HS-5 (cell line): ENCODE measurements around the gene HERC6.
"Not testable (repeated sequence)": the region's sequence is repeated elsewhere in the genome, so short reads cannot be mapped to it uniquely, and the experiment has no call there.

ENCODE experiments used
- DNase-seq: peaks from one replicate; pipeline ENCODE4 v3.0.0-alpha.2; 2012; ENCODE audit warnings: low read depth

HERC6 gene

GRCh38 chr4:88378691-88379559, at the start of gene HERC6:
Gene HERC6 (plus strand): TSS chr4:88378852. CDS start chr4:88378922, 70 bp downstream.
- peak; percentile 44 for DNase-seq

- DNase-seq = no peak
These were observed 44.8 kb upstream of the HERC6 start for GRCh38 chr4:88333741-88334405.

DNA sequence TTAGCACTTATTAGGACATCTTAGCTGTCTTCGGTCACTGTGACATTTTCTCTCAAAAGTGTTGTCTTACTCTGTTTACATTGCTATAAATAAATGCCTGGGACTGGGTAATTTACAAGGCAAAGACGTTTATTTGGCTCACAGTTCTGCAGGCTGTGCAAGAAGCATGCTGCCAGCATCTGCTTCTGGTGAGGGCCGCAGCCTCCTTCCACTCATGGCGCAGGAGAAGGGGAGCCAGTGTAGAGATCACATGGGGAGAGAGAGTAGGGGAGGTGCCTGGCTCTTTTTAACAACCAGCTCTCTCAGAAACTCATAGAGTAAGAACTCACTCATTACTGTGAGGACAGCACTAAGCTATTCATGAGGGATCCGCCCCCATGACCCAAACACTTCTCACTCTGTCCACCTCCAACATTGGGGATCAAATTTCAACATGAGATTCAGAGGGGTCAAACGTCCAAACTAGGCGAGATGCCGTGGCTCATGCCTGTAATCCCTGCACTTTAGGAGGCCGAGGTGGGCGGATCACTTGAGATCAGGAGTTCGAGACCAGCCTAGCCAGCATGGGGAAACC, 43.5 kb upstream of the HERC6 start:
- DNase-seq = no peak

GRCh38 chr4:88341227-88342192, 37.1 kb upstream of the HERC6 start:
- peak; percentile 80 for DNase-seq

- DNase-seq = not testable (repeated sequence)
These were observed 31.8 kb upstream of the HERC6 start for GRCh38 chr4:88346902-88347301.

DNA sequence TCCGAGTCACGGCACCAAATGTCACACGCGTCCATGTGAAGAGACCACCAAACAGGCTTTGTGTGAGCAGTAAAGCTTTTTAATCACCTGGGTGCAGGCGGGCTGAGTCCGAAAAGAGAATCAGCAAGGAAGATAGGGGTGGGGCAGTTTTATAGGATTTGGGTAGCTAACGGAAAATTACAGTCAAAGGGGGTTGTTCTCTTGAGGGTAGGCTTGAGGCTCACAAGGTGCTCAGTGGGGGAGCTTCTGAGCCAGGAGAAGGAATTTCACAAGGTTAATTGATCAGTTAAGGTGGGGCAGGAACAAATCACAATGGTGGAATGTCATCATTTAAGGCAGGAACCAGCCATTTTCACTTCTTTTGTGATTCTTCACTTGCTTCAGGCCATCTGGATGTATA, 29.9 kb upstream of the HERC6 start:
- DNase-seq = not testable (repeated sequence)

DNA sequence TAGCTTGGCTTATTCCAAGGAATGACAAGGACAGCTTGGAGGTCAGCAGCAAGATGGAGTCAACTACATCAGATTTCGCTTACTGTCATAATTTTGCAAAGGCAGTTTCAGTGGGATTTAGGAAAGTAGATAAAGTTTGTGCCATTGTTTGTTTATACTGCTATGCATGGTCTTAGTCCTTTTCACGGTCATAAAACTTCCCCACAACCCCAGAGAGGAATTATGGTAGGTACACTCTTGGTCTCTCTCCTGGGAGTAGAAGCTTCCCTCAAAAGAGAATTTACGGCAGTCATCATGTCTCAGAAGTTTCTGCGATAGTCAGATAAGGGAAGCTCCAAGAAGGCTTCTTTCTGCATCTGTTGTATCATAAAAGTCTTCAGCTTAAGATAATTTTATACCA, 27.9 kb upstream of the HERC6 start:
- DNase-seq = no peak

DNA sequence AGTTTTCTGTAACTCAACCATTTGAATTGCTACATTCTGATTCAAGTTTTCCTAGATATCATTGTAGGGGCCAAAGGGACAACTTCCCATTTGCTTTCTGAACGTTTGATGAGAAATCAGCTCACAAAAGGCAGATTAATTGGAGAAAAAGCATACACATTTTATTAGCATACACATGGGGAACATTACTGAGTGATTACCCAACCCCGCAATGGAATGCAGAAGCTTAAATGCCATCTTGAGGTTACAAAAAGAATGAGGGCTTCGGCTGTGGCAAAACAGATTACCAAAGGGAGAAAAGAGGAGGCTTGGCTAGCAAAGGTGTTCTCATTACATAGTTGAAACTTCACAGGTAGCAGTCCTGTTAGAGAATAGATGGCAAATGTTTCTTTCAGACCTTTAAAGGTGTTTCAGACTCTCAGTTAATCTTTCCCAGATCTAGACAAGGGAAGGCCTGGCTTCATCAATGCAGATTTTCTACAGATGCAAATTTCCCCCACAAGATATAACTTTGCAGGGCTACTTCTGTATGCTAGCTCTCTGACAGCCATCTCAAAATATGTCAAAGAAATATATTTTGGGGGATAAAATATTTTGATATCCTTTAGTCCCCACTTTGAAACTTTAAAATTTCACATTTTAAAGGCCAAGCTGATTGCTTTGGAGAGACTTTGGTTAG, 26.5 kb upstream of the HERC6 start:
- DNase-seq = peak; percentile 45

- DNase-seq = no peak
These were observed 25.3 kb upstream of the HERC6 start for GRCh38 chr4:88353324-88353723.

DNA sequence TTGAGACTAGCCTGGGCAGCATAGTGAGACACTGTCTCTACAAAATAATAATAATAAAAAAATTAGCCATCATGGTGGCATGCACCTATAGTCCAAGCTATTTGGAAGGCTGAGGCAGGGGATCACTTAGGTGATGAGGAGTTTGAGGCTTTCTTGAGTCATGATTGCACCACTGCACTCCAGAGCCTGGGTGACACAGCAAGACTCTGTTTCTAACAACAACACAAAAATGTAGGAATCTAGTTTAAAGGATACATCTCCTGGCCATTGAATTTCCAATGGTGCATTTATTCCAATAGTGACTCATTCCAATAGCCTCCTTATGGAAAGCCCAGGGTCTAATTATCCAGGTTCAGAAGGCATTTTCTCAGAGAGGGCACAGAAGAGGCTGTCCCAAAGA, 21.9 kb upstream of the HERC6 start:
- DNase-seq = no peak

- no peak for DNase-seq
These were observed 21.4 kb upstream of the HERC6 start for GRCh38 chr4:88357262-88357661.

DNA sequence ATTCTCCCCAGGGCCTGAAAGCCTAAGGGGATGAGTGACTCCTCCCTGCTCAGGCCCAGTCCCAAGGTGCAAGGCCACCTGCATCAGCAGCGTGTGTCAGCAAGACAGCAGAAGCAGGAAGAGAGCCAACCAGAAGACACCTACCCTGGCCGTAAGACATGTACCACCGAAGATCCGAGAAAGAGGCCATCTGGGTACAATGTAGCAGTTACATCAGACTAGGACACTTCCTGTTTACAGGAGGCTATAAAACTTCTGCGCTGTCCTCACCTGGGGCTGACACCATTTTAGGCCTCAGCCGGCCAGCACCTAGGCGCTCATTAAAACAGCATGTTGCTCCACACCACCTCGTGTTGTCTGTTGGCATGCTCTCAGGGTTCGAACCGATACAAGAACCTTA, 19.1 kb upstream of the HERC6 start:
- DNase-seq = no peak

DNA sequence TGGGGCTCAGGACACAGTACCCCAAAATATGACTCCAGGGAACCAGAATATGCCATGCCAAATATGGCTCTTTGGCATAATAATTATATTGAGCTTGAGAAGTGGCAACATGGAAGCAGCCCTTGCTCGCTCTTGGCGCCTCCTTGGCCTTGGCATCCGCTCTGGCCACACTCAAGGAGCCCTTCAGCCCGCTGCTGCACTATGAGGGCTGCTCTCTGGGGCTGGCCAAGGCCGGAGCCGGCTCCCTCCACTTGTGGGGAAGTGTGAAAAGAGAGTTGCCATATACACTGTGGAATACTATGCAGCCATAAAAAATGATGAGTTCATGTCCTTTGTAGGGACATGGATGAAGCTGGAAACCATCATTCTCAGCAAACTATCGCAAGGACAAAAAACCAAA, 18.4 kb upstream of the HERC6 start:
- DNase-seq = no peak

GRCh38 chr4:88360791-88361190, 17.9 kb upstream of the HERC6 start:
- DNase-seq = no peak

DNA sequence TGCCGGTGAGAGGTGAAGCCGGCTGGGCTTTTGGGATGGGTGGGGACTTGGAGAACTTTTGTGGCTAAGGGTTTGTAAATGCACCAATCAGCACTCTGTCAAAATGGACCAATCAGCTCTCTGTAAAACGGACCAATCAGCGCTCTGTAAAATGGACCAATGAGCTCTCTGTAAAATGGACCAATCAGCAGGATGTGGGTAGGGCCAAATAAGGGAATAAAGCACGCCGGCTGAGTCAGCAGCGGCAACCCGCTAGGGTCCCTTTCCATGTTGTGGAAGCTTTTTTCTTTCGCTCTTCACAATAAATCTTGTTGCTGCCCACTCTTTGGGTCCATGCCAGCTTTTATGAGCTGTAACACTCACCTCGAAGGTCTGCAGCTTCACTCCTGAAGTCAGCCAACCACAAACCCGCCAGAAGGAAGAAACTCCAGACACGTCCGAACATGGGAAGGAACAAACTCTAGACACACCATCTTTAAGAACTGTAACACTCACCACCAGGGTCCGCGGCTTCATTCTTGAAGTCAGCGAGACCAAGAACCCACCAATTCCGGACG, 17.4 kb upstream of the HERC6 start:
- not testable (repeated sequence) for DNase-seq

- no peak for DNase-seq
These were observed 12.2 kb upstream of the HERC6 start for GRCh38 chr4:88366460-88366859.

DNA sequence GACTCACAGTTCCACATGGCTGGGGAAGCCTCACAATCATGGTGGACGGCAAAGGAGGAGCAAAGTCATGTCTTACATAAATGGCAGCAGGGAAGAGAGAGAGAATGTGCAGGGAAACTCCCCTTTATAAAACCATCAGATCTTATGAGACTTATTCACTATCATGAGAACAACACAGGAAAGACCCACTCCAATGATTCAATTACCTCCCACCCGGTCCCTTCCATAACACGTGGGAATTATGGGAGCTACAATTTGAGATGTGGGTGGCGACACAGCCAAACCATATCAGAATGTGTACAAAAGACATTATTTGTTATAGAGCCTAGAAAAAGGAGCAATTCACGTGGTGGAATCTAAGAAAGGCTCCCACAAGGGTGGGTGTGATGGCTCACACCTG, 10.8 kb upstream of the HERC6 start:
- no peak for DNase-seq

DNA sequence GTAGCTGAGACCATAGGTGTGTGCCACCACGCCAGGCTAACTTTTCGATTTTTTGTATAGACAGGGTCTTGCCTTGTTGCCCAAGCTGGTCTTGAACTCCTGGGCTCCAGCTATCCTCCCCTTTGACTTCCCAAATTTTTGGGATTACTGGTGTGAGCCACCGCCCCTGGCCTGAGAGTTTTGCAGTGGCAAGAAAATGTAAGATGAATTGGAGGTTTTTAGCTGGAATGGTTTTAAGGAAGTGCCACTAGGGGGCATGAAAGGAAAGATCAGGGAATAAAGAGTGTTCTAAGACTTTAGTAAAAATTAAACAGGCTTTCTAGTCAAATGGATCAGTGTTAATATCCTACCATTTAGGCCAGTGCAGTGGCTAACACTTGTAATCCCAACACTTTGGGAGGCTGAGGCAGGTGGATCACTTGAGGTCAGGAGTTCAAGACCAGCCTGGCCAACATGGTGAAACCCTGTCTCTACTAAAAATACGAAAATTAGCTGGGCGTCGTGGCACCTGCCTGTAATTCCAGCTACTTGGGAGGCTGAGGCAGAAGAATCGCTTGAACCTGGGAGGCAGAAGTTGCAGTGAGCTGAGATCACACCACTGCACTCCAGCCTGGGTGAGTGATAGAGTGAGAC, 9.4 kb upstream of the HERC6 start:
- DNase-seq = not testable (repeated sequence)

DNA sequence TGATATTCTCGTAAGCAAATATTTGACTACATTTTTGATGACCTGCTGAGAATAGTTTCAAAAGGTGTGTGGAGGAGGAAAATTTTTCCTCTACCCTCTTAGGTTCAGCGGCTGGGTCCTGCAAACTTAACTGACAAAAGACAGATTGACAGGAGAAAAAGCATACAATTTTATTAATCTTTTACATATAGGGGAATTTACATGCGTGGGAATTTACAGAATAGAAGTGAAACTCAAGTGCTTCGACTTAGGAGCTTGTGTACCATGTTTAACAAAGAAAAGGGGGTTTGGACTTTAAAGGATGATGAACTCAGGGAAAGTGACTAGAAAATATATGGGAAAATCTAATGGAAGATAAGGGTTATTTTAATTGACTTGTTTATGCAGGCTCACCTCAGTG, 2.5 kb downstream of the HERC6 start:
- DNase-seq = no peak

- no peak for DNase-seq
These were observed 4.0 kb downstream of the HERC6 start for GRCh38 chr4:88382621-88383020.

- DNase-seq = no peak
These were observed 11.5 kb downstream of the HERC6 start for GRCh38 chr4:88390128-88390527.
